K562 (cell line): ENCODE data around the gene RHOV. TPM values are rescaled to one million over a fixed set of nuclear protein-coding genes. Genes with fewer than 3 reads are reported as not detected.

Experiments used
- CBFA2T2 ChIP-seq: fragments of 450-650 bp; conservative IDR thresholded peaks from 2 replicates; pipeline ENCODE4 v1.6.1; 2017; ENCODE audit warnings: mild to moderate bottlenecking
- CREB1 ChIP-seq, 2 experiments: sonication (generic) in 1 of 2; formaldehyde crosslinking in 1 of 2; IDR thresholded peaks; 2 replicates each; pipeline versions ENCODE4 v1.6.1 to v1.8.0; 2012 to 2022; ENCODE audit warnings: inconsistent platforms in 1 of 2, mild to moderate bottlenecking in 1 of 2, missing genetic modification reagents in 1 of 2, moderate library complexity in 1 of 2
- EP300 ChIP-seq: IDR thresholded peaks from 2 replicates; pipeline ENCODE4 v1.6.1; 2012; ENCODE audit warnings: low read length, improper control_type of control experiment
- FOXA3 ChIP-seq, 2 experiments: fragments of 450-650 bp in 1 of 2; sonication (generic) in 1 of 2; formaldehyde crosslinking; IDR thresholded peaks in 1 of 2; conservative IDR thresholded peaks in 1 of 2; 2 replicates each; pipeline versions ENCODE4 v1.4.0 to v1.8.0; 2020 to 2022; ENCODE audit warnings: mild to moderate bottlenecking in 2 of 2, missing genetic modification reagents in 1 of 2
- JUN ChIP-seq, 2 experiments: sonication (generic) in 1 of 2; formaldehyde crosslinking in 1 of 2; IDR thresholded peaks; 2 replicates each; pipeline versions ENCODE4 v1.6.1 to v1.8.0; 2012 to 2022; ENCODE audit warnings: borderline replicate concordance in 2 of 2, mild to moderate bottlenecking in 2 of 2, improper control_type of control experiment in 1 of 2, low read depth in 1 of 2, low read length in 1 of 2, missing genetic modification reagents in 1 of 2
- KDM4B ChIP-seq, 2 experiments: fragments of 450-650 bp in 1 of 2; sonication (generic) in 1 of 2; IDR thresholded peaks; 2 replicates each; pipeline ENCODE4 v1.6.1; 2016 to 2017; ENCODE audit warnings: borderline replicate concordance in 2 of 2, antibody characterized with exemption in 1 of 2, low read depth in 1 of 2, mild to moderate bottlenecking in 1 of 2
- MITF ChIP-seq: IDR thresholded peaks from 2 replicates; pipeline ENCODE4 v1.6.1; 2014; ENCODE audit warnings: antibody characterized with exemption
- MLX ChIP-seq, 2 experiments: fragments of 450-650 bp in 1 of 2; sonication (generic) in 1 of 2; formaldehyde crosslinking; conservative IDR thresholded peaks; 2 replicates each; pipeline versions ENCODE4 v1.4.0 to v1.8.1; 2020 to 2022; ENCODE audit warnings: mild to moderate bottlenecking in 1 of 2, missing genetic modification reagents in 1 of 2
- SIN3B ChIP-seq: fragments of 450-650 bp; IDR thresholded peaks from 2 replicates; pipeline ENCODE4 v1.6.1; 2017; ENCODE audit warnings: low read depth, mild to moderate bottlenecking, moderate library complexity
- TBP ChIP-seq: optimal IDR thresholded peaks from 2 replicates; pipeline ENCODE3; 2011; ENCODE audit warnings: low read depth, low read length, improper control_type of control experiment
- ZBTB49 ChIP-seq: sonication (generic); formaldehyde crosslinking; IDR thresholded peaks from 2 replicates; pipeline ENCODE4 v1.8.0; 2022; ENCODE audit warnings: missing genetic modification reagents, mild to moderate bottlenecking, borderline replicate concordance
- ZNF217 ChIP-seq: sonication (generic); formaldehyde crosslinking; IDR thresholded peaks from 2 replicates; pipeline ENCODE4 v1.8.0; 2022; ENCODE audit warnings: mild to moderate bottlenecking, missing genetic modification reagents
- ZNF436 ChIP-seq: fragments of 250-450, 450-650 bp; sonication (Bioruptor Pico); formaldehyde crosslinking; IDR thresholded peaks from 2 replicates; pipeline ENCODE4 v1.7.0; 2020; ENCODE audit warnings: mild to moderate bottlenecking
- polyA plus RNA-seq, 8 experiments: library from polyadenylated mRNA; depleted of rRNA in 4 of 8; stranded (reverse) in 5 of 8; unstranded in 3 of 8; fragments of >200 nt; fragmentation: Nextera tagmentation in 2 of 8; fragmentation: Illumina TruSeq in 1 of 8; extraction: Ambion mirVana in 2 of 8; extraction: Trizol in 1 of 8; gene quantifications; 2 replicates each; pipeline versions ENCODE4 v1.2.1 to v1.2.3, GENCODE V29; 2011 to 2014; ENCODE audit warnings: inconsistent platforms in 1 of 8, missing spikeins in 1 of 8
- total RNA-seq, 7 experiments: library from RNA; depleted of rRNA in 6 of 7; stranded (reverse); fragments of >200 nt in 6 of 7; fragmentation: Illumina TruSeq in 2 of 7; extraction: Trizol in 2 of 7; gene quantifications; 2 replicates each; pipeline versions ENCODE4 v1.2.1 to v1.2.3, GENCODE V29; 2011 to 2021; ENCODE audit warnings: low replicate concordance in 1 of 7
- TF ChIP-seq, protein P1 (sequence below): fragments of 250-450 bp; sonication (Bioruptor Pico); IDR thresholded peaks from 2 replicates; pipeline ENCODE4 v1.5.0; 2021; ENCODE audit warnings: mild to moderate bottlenecking, borderline replicate concordance
- TF ChIP-seq, protein P2 (sequence below), 2 experiments: IDR thresholded peaks in 1 of 2; conservative IDR thresholded peaks in 1 of 2; 2 replicates each; pipeline ENCODE4 v1.6.1; 2016; ENCODE audit warnings: low read depth in 2 of 2, mild to moderate bottlenecking in 1 of 2, missing compliant biosample characterization in 1 of 2, missing genetic modification characterization in 1 of 2, moderate library complexity in 1 of 2

Gene RHOV
- total and polyA plus RNA-seq, 9 of the 15 experiments (the other 6 are each of a cell fraction or from before 2014, with no cell fraction given), result 0.08 to 2.0 (median 1.1) TPM

GRCh38 chr15:40894681-40895448 lies 20.8 kb upstream of the RHOV start (continued):
- TF ChIP-seq, protein P1, sequence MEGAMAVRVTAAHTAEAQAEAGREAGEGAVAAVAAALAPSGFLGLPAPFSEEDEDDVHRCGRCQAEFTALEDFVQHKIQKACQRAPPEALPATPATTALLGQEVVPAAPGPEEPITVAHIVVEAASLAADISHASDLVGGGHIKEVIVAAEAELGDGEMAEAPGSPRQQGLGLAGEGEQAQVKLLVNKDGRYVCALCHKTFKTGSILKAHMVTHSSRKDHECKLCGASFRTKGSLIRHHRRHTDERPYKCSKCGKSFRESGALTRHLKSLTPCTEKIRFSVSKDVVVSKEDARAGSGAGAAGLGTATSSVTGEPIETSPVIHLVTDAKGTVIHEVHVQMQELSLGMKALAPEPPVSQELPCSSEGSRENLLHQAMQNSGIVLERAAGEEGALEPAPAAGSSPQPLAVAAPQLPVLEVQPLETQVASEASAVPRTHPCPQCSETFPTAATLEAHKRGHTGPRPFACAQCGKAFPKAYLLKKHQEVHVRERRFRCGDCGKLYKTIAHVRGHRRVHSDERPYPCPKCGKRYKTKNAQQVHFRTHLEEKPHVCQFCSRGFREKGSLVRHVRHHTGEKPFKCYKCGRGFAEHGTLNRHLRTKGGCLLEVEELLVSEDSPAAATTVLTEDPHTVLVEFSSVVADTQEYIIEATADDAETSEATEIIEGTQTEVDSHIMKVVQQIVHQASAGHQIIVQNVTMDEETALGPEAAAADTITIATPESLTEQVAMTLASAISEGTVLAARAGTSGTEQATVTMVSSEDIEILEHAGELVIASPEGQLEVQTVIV, result no peak
- no peak for TF ChIP-seq CBFA2T2
- TF ChIP-seq MLX (CRISPR knock-in tag; conservative IDR thresholded peaks at IDR 0.05), result no peak
- peak; percentile 51; the same call in 1 of the 2 replicates for TF ChIP-seq JUN (IDR thresholded peaks at IDR 0.05; ENCODE audit: borderline replicate concordance, low read depth, low read length)
- peak; percentile 71 for TF ChIP-seq JUN (CRISPR knock-in tag; IDR thresholded peaks at IDR 0.05; ENCODE audit: borderline replicate concordance)
- no peak for TF ChIP-seq CREB1 (IDR thresholded peaks at IDR 0.05)
- no peak for TF ChIP-seq CREB1 (CRISPR knock-in tag; IDR thresholded peaks at IDR 0.05)
- no peak for TF ChIP-seq ZBTB49
- peak; percentile 25 for TF ChIP-seq TBP
- no peak for TF ChIP-seq ZNF217 (CRISPR knock-in tag)
- TF ChIP-seq MITF, result peak; percentile 76
- TF ChIP-seq ZNF436 (CRISPR knock-in tag), result no peak
- TF ChIP-seq KDM4B (IDR thresholded peaks at IDR 0.05; ENCODE audit: borderline replicate concordance in 2 of 2, low read depth in 1 of 2), result no peak
- TF ChIP-seq, protein P2, sequence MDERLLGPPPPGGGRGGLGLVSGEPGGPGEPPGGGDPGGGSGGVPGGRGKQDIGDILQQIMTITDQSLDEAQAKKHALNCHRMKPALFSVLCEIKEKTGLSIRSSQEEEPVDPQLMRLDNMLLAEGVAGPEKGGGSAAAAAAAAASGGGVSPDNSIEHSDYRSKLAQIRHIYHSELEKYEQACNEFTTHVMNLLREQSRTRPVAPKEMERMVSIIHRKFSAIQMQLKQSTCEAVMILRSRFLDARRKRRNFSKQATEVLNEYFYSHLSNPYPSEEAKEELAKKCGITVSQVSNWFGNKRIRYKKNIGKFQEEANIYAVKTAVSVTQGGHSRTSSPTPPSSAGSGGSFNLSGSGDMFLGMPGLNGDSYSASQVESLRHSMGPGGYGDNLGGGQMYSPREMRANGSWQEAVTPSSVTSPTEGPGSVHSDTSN (CRISPR knock-in tag; IDR thresholded peaks at IDR 0.05; ENCODE audit: low read depth), result no peak
- TF ChIP-seq, protein P2 (tag; conservative IDR thresholded peaks at IDR 0.05; ENCODE audit: low read depth), result no peak
- no peak for TF ChIP-seq EP300
- TF ChIP-seq FOXA3 (CRISPR knock-in tag; conservative IDR thresholded peaks at IDR 0.05 in 1 of 2, IDR thresholded peaks at IDR 0.05 in 1 of 2), result no peak
- no peak for TF ChIP-seq SIN3B
